ENCODE measurements around the gene GPR153.

GPR153 gene

DNA sequence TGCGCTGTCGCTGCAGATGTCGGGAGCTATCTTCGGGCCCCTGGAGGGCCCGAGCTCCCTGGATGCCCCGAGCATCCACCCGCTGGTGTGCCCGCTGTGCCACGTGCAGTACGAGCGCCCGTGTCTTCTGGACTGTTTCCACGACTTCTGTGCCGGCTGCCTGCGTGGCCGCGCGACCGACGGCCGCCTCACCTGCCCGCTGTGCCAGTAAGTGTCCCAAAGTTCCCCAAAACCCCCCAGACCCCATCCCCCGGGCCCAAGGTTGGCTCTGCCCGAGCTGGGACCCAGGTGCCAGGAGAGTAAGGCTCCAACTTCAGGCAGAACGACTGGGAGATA is 54.4 kb downstream of the GPR153 start:
- no peak for DNase-seq (ENCODE audit: low read depth in 1 of 2, low spot score in 1 of 2)

DNA sequence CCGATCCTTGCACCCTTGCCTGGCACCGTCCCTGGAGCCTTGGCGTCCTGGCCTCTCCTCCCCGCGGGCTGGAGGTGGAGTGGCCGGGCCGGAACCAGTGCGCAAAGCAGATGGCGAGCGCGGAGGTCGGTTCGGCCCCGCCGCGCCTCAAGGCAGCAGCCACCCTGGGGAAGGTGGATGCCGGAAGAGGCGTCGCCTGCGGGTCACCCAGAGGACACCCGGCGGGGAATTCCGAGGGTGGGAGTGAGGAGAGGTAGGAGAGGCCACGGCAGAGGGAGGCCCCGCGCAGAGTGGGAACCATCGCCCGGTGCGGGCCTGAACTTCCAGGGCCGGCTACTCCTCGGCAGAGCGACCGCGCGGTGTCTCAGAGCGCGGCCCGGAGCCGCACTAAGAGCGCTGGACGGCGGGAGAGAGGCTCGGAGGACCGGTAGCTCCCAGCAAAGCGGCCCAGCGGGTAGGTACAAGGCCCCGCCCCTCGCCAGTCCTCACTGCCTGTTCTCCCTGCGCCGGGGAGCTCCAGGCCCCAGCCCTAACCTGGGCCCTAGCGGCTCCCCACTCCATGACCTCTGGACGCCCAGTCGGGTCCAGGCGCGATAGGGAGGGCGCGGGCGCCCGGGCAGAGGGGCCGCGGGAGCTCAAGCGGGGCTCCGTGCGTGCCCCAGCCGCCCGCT is 54.9 kb downstream of the GPR153 start, which contains the start of gene RNF207:
Gene RNF207, plus strand, starts transcription at position 271 of the 671 bp plus-strand sequence. CDS start 417 bp downstream, outside the sequence.
- DNase-seq (ENCODE audit: low read depth in 1 of 2, low spot score in 1 of 2): peak in 1 of 2 donors; percentile 54

DNA sequence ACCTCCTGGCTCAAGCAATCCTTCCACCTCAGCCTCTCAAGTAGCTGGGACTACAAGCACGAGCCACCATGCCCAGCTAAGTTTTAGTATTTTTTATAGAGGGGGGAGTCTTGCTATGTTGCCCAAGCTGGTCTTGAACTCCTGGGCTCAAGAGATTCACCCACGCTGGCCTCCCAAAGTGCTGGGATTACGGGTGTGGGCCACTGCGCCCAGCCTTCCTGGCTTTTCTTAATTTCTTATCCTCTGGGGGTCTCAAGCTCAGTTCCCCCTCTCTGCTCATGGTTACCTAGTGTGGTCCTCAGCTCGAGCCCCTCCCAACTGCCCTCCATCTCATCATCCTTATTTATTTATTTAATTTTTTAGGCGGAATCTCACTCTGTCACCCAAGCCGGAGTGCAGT is 58.6 kb downstream of the GPR153 start:
- no peak for DNase-seq (ENCODE audit: low read depth in 1 of 2, low spot score in 1 of 2)

DNA sequence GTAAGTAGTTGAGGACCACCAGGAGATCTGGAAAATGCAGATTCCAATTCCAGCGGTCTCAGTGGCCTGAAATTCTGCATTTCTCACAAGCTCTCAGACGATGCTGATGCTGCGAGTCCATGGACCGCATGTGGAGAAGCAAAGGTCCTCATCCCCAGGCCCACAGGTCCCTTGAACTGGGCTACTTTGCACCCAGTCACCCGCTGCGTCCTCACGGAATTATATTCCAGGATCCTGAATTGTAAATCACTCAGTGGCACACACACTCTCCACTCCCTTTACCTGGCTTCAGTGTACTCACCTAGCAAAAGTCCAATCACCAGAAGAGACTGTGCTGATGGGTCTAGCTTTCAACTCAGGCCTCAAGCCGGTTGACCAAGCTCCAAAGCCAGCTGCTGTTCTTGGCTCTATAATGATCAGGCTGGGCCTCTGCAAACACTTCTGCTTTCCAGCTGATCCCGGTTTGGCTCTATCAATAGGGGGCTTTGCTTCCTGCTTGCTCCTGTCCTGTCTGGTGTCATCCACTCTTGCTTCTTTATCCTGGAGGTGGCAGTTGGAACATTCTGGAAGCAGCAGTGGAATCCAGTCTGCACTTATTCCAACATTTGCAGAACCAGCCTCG is 60.6 kb downstream of the GPR153 start:
- DNase-seq (ENCODE audit: low read depth in 1 of 2, low spot score in 1 of 2): no peak

DNA sequence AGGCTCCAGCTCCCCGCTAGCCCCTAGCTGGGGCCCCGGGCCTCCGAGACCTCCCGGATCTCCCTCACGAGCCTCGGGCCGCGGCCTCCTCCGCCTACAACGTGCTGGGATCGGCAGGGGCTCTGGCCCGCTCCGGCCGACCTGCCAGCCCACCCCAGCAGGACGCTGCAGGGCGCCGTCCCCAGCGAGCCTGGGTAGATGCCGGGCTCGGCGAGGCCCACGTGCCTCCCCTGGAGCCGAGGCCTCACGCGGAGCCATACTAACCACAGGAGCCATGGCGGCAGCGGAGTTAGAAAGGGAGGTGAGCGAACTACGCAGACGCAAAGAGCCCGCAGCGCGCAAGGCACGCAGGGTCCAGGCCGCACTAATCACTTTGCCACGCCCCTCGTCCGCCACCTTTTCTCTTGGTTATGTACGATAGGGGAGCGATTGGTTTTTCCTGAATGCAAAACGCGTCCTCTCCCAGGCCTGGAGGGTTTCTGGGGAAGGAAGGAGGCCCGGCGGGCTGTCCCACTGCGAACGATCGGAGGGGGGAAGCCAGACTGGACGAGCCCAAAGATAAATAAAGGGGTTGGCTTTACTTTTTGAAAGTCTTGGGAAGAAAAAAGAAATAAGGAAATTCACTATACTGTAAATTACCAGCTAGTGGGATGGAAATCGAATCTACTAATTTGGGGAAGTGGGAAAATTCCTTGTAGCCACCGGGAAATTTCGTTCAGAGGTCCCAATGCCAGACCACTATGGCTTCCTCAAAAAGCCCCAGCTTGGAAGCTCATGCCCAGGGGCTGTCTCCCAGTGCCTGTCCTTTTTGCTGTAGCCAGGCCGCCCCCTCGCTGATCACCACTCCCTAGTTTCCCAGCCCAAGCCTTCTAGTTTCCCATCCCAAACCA is 61.4 kb downstream of the GPR153 start, which contains the start of gene RPL22:
Gene RPL22, minus strand, starts transcription at position 298 of the 890 bp plus-strand sequence. Its CDS starts 22 bp downstream, at position 276.
- peak; percentile 92 to 95 for DNase-seq (ENCODE audit: low read depth in 1 of 2, low spot score in 1 of 2)

DNA sequence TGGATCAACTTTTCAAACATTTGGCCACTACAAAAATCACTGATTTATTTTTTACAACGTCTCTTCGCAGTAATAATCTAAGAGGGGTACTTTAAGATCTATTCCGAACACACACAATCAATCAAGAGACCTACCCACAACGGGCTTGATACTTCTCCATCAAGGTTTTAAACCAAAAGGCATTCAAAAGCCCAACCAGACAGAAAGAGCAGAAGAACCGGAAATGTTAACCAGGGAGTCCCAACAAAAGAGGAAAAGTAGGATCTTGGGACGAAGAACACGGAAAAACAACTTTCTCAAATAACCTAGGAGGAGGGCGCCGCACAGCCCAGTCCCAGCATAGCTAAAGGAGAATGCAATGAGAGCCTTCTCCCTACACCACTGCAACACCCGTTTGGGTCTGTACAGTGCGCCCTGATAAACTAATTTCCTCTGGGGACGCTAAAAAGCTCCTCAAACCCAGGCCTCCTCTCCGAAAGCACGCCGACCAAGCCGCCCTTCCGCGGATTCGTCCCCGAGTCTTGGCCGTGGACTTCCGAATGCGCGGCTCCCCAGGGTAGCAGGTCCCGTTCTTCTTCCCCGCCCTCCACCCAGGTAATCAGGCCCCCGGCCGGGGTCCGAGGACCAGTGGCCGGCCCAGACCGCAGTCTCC is 62.1 kb downstream of the GPR153 start:
- no peak for DNase-seq (ENCODE audit: low read depth in 1 of 2, low spot score in 1 of 2)

DNA sequence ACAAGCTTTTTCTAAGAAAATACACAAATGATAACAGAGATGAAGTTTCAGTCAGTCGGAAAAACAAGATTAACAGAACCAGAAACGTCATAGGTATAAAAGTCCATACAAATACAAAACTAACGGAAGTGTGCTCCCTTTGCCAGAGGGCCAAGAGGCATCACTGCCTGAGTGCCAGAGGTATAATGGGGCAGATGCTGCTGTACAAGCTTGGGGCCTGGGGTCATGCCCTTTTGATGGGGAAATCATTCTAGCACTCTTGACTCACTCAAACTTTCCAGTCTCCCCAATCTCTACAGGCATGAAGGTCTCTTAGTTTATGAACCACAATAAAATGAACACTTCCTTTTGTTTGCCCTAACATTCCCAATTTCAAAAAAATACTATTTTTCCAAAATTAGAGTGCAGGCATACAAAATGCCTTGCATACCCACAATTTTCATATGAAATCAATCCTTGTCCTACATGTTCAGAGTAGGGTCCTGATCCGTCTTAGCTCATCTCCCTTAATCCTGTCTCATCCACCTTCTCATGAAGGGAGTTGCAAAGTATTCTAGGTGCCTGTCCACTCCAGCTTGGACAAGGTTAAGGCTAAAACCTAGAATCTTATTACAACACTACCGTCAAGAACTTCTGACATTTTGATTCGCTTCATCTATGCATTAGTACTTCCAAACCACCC is 63.0 kb downstream of the GPR153 start:
- DNase-seq (ENCODE audit: low read depth in 1 of 2, low spot score in 1 of 2): no peak
